Fibroblast of villous mesenchyme (primary cell): ENCODE results near the gene FLOT2. TPM values are rescaled to one million over a fixed set of nuclear protein-coding genes. Genes with fewer than 3 reads are reported as not detected.

ENCODE experiments used
- DNase-seq: peaks from one replicate; pipeline ENCODE4 v3.0.0-alpha.2; 2010; ENCODE audit warnings: low read depth
- H3K4me3 ChIP-seq: 2 replicates; pipeline ENCODE4 v1.5.1; 2011; ENCODE audit warnings: low read depth, mild to moderate bottlenecking, low read length
- total RNA-seq: library from RNA; depleted of rRNA; stranded (reverse); fragments of >200 nt; gene quantifications from 2 replicates; pipeline ENCODE4 v1.2.3, GENCODE V29; 2012
- TF ChIP-seq, protein P1 (sequence below): IDR thresholded peaks from 2 replicates; pipeline ENCODE4 v1.5.1; 2012; ENCODE audit warnings: low read depth, mild to moderate bottlenecking, low read length; ENCODE audit not compliant: insufficient read depth

The FLOT2 gene
- total RNA-seq, 1 donor: 43.6 TPM

DNA sequence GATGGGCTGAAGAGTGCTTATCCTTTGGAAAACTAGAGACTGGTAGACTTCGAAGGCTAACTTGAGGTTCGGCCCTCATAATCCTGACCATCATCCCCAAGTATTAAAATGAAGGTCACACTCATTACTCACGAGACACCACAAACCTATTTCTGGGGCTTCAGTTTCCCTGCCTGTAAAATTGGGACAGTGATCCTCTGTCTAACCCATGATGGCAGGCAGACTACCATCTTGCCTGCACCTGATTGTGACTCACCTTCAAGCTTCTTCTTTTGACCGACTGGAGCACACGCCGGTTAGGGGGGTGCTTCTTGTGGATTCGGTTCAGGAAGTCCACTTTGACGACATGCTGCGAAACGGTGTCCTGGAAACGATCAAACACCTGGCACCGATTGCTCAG is 19.5 kb upstream of the FLOT2 start:
- H3K4me3 ChIP-seq: no peak overlapping the region
- TF ChIP-seq, protein P1, sequence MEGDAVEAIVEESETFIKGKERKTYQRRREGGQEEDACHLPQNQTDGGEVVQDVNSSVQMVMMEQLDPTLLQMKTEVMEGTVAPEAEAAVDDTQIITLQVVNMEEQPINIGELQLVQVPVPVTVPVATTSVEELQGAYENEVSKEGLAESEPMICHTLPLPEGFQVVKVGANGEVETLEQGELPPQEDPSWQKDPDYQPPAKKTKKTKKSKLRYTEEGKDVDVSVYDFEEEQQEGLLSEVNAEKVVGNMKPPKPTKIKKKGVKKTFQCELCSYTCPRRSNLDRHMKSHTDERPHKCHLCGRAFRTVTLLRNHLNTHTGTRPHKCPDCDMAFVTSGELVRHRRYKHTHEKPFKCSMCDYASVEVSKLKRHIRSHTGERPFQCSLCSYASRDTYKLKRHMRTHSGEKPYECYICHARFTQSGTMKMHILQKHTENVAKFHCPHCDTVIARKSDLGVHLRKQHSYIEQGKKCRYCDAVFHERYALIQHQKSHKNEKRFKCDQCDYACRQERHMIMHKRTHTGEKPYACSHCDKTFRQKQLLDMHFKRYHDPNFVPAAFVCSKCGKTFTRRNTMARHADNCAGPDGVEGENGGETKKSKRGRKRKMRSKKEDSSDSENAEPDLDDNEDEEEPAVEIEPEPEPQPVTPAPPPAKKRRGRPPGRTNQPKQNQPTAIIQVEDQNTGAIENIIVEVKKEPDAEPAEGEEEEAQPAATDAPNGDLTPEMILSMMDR: no peak
- no peak for DNase-seq

DNA sequence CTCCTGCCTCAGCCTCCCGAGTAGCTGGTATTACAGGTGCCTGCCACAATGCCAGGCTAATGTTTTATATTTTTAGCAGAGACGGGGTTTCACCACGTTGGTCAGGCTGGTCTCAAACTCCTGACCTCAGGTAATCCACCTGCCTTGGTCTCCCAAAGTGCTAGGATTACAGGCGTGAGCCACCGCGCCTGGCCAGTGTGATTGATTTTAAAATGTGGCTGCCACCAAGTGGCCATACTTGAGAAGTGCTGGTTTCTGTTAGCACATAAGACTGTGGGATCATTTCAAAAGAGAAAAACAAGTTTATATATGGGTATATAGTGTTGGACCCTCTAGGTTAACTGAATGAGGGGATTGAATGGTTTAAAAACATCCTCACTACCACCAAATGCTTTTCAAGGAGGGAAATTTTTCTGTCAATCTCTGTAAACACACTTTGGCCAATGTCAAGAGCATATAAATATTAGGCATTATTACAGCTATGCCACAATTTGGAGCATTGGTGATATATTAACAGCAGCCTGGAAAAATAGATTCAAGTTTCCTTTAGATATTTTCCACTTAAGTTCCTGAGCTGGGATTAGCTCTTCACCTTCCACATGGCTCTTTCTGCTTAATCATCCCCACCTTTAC is 18.9 kb upstream of the FLOT2 start:
- DNase-seq: peak; percentile 53

DNA sequence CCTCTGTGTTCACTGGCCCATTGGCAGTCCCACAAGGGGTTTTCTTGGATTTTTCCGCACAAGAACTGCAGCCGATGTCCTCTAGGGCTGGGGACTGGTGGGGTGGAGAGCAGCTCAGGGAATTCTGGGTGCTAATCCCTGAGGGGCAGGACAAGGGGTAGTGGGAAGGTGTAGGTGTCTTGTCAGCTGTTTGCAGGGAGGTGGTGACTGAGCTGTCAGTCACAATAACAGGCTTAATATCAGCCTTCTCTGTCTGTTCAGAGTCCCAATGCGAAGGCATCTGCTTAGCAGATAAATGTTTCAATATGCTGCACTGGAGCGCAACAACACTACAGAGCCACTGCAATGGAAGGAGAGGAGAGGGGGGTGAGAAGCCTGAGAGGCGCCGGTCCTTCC is 15.4 kb upstream of the FLOT2 start:
- no peak overlapping the region for H3K4me3 ChIP-seq
- TF ChIP-seq, protein P1: no peak

More for the DNA sequence above, 18.9 kb upstream of the FLOT2 start:
- no peak overlapping the region for H3K4me3 ChIP-seq
- TF ChIP-seq, protein P1: peak; percentile 62

DNA sequence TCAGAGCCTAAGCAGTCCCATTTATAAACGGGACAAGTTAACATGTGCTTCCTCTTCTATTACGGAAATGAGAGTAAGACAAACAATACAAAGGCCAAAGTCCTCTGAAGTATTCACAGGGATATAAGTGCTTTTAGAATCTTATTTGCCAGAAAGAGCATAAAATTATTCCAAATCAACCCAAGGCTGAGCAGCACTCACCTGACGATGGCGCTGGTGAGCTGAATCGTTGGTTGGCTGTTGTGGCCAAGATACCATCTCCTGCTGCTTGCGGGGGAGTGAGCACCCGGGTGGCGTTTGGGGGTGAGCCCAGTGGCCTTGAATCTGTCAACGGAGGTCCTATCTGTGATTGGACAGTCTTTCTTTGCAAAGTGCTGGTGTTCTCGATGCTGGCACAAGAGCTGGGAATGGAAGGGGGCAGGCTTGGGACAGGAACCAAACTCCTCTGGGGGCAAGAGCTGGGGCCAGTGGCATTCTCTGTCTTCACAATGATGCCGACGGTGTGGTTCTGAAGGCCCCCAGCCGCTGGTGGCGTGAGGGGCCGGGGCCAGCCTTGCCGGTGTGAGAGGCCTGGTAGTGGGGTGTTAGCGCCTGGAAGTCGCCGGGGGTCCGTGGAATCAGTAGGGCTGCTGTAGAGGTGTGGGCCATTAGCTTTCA is 14.9 kb upstream of the FLOT2 start:
- DNase-seq: no peak
- no peak overlapping the region for H3K4me3 ChIP-seq
- TF ChIP-seq, protein P1: peak; percentile 33

More for the DNA sequence above, 15.4 kb upstream of the FLOT2 start:
- no peak for DNase-seq

DNA sequence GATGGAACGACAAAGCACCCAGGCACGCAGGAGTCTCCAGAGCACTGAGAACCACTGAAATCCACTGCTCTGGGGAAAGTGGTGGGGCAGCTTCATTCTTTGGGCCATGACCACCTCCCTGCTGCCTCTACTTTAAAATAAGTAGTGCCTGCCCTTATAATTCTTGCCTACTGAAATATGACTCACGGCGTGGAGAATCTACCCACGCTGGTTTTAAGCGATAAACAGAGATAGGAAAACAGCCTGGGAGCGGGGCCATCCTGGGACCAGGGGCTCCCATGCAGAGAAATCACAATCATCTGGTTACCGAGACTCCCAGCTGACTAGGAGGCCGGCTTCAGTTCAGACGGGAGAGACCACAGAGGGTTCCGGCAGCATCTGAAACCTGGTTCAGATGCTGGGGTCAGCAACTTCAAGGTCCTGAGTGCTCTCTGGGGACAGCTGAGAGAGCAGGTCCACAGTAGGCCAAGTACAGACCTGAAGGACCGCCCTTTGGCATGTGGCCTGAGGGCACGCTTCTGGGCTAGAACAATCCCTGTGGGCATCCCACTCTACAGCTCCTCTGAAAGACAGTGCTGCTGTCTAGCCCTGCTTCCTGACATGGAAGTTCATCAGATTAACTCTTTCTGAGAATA is 14.0 kb upstream of the FLOT2 start:
- no peak for DNase-seq
- no peak overlapping the region for H3K4me3 ChIP-seq
- TF ChIP-seq, protein P1: no peak

DNA sequence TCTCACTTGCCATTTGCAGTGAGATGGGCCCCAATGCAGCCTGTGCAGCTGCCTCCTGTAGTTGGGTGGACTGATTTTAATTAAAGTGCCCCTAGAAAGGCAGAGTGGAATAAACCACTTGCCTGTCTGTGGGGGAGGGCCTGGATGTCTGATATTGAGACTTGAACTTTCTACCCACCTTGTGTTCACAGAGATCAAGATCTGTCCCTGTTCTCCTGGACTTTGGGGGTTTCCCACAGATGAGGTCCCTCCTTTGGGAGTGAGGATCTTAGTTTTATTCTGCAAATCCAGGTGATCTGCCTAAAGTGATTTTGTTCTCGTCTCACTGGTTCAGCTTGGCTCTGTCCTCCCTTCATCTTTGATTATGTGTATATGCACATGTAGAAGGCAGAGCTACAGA is 13.0 kb upstream of the FLOT2 start:
- DNase-seq: no peak
- H3K4me3 ChIP-seq: no peak overlapping the region
- TF ChIP-seq, protein P1: no peak
